Neuronal stem cell (in vitro differentiated cells): ENCODE measurements around the gene OSBPL3.
"Not testable (repeated sequence)": the region's sequence is repeated elsewhere in the genome, so short reads cannot be mapped to it uniquely, and the experiment has no call there.

Experiments used
- DNase-seq: peaks from one replicate; pipeline ENCODE4 v3.0.0-alpha.2; 2013; ENCODE audit warnings: low spot score
- H2AFZ ChIP-seq: one replicate; pipeline ENCODE4 v1.6.1; 2013; ENCODE audit warnings: mild to moderate bottlenecking, low read length, inconsistent platforms
- H2AK5ac ChIP-seq: 2 replicates; pipeline ENCODE4 v1.6.1; 2013; ENCODE audit warnings: low read depth, mild to moderate bottlenecking, inconsistent platforms, low read length, moderate library complexity, mixed read lengths
- H2BK120ac ChIP-seq: 2 replicates; pipeline ENCODE4 v1.6.1; 2013; ENCODE audit warnings: low read depth, mild to moderate bottlenecking, inconsistent platforms, low read length, moderate library complexity, mixed read lengths
- H2BK12ac ChIP-seq: one replicate; pipeline ENCODE4 v1.6.1; 2013; ENCODE audit warnings: low read length, inconsistent platforms
- H2BK15ac ChIP-seq: 2 replicates; pipeline ENCODE4 v1.6.1; 2013; ENCODE audit warnings: mild to moderate bottlenecking, low read length, inconsistent platforms, mixed read lengths
- H2BK5ac ChIP-seq: one replicate; pipeline ENCODE4 v1.6.1; 2013; ENCODE audit warnings: inconsistent platforms, mild to moderate bottlenecking, low read length, moderate library complexity
- H3K14ac ChIP-seq: one replicate; pipeline ENCODE4 v1.6.1; 2013; ENCODE audit warnings: low read length, inconsistent platforms
- H3K18ac ChIP-seq: 2 replicates; pipeline ENCODE4 v1.6.1; 2013; ENCODE audit warnings: low read length, inconsistent platforms
- H3K23ac ChIP-seq: 2 replicates; pipeline ENCODE4 v1.6.1; 2013; ENCODE audit warnings: low read depth, mild to moderate bottlenecking, mixed read lengths, low read length, inconsistent platforms; ENCODE audit not compliant: poor library complexity
- H3K27ac ChIP-seq: replicated peaks from 3 replicates; pipeline ENCODE4 v1.5.1; 2013; ENCODE audit warnings: low read length, inconsistent platforms
- H3K27me3 ChIP-seq, 3 experiments: 2 replicates each; pipeline ENCODE4 v1.6.1; 2013; ENCODE audit warnings: low read length in 3 of 3, mild to moderate bottlenecking in 2 of 3, inconsistent platforms in 1 of 3, low read depth in 1 of 3, mixed read lengths in 1 of 3, moderate library complexity in 1 of 3; ENCODE audit not compliant: control insufficient read depth in 3 of 3, insufficient read depth in 3 of 3
- H3K36me3 ChIP-seq, 2 donors: replicated peaks in 1 of 2; 2 replicates each; pipeline ENCODE4 v1.6.1; 2013; ENCODE audit warnings: low read length in 2 of 2; ENCODE audit not compliant: control insufficient read depth in 2 of 2, insufficient read depth in 2 of 2
- H3K4ac ChIP-seq: 2 replicates; pipeline ENCODE4 v1.6.1; 2013; ENCODE audit warnings: inconsistent platforms, mild to moderate bottlenecking, low read length, moderate library complexity
- H3K4me1 ChIP-seq, 2 donors: 1 replicate in 1 of 2; 2 replicates in 1 of 2; pipeline ENCODE4 v1.6.1; 2013; ENCODE audit warnings: low read length in 2 of 2, low read depth in 1 of 2; ENCODE audit not compliant: control insufficient read depth in 2 of 2, insufficient read depth in 1 of 2
- H3K4me2 ChIP-seq: one replicate; pipeline ENCODE4 v1.6.1; 2013; ENCODE audit warnings: mild to moderate bottlenecking, low read length, inconsistent platforms; ENCODE audit not compliant: insufficient read depth, poor library complexity, severe bottlenecking
- H3K4me3 ChIP-seq, 2 donors: 2 replicates each; pipeline ENCODE4 v1.5.1; 2013; ENCODE audit warnings: low read length in 2 of 2, mild to moderate bottlenecking in 2 of 2, inconsistent platforms in 1 of 2, moderate library complexity in 1 of 2
- H3K79me1 ChIP-seq: one replicate; pipeline ENCODE4 v1.6.1; 2013; ENCODE audit warnings: low read depth, mild to moderate bottlenecking, inconsistent platforms, low read length, moderate library complexity
- H3K9ac ChIP-seq: one replicate; pipeline ENCODE4 v1.6.1; 2013; ENCODE audit warnings: mild to moderate bottlenecking, low read depth, low read length, inconsistent platforms; ENCODE audit not compliant: poor library complexity
- H3K9me3 ChIP-seq, 2 donors: replicated peaks in 1 of 2; 2 replicates each; pipeline versions ENCODE3 to v1.6.1; 2013; ENCODE audit warnings: low read length in 2 of 2, mild to moderate bottlenecking in 2 of 2, inconsistent platforms in 1 of 2, low read depth in 1 of 2, mixed read lengths in 1 of 2, moderate library complexity in 1 of 2; ENCODE audit not compliant: control insufficient read depth in 2 of 2, insufficient read depth in 1 of 2
- H4K8ac ChIP-seq: one replicate; pipeline ENCODE4 v1.6.1; 2013; ENCODE audit warnings: low read depth, mild to moderate bottlenecking, inconsistent platforms, low read length, moderate library complexity
- H4K91ac ChIP-seq: one replicate; pipeline ENCODE4 v1.6.1; 2013; ENCODE audit warnings: low read length, low read depth, mild to moderate bottlenecking, inconsistent platforms; ENCODE audit not compliant: poor library complexity
- WGBS, 2 donors: extraction: QIAGEN DNeasy Blood & Tissue Kit; methylation state at CpG; one replicate each; pipeline ENCODE4 v1.1.7; 2013; ENCODE audit warnings: missing lambda C conversion rate in 2 of 2, mixed read lengths in 1 of 2; ENCODE audit not compliant: insufficient read length in 2 of 2, insufficient replicate concordance in 1 of 2; ENCODE audit errors: extremely low coverage in 2 of 2; 5-methylcytosine and 5-hydroxymethylcytosine counted together

The OSBPL3 gene

GRCh38 chr7:24903992-24904391 lies 76.0 kb downstream of the OSBPL3 start:
- not testable (repeated sequence) for H3K4ac ChIP-seq, DNase-seq, H3K27ac ChIP-seq, H3K9me3 ChIP-seq, H3K36me3 ChIP-seq, H3K4me1 ChIP-seq, H2BK12ac ChIP-seq, H4K8ac ChIP-seq, H3K79me1 ChIP-seq, H2BK15ac ChIP-seq, H2AK5ac ChIP-seq, H3K14ac ChIP-seq, H3K18ac ChIP-seq, H2BK5ac ChIP-seq, H2BK120ac ChIP-seq, H3K23ac ChIP-seq, H3K27me3 ChIP-seq, H4K91ac ChIP-seq, H2AFZ ChIP-seq, H3K4me2 ChIP-seq, H3K4me3 ChIP-seq, H3K9ac ChIP-seq
- no CpG with 5 or more reads among the region's 4 CpGs for WGBS, 2 donors

GRCh38 chr7:24903559-24903958 lies 76.4 kb downstream of the OSBPL3 start:
- no peak for DNase-seq
- Histone ChIP-seq H2AK5ac (no peak overlapping the region), H3K4me2 (no peak overlapping the region), H3K79me1 (no peaks in the 10 kb centered on the region), H3K14ac (no peak overlapping the region), H3K4ac (no peak overlapping the region), H3K4me3 (no peak overlapping the region), H2BK5ac (no peak overlapping the region), H2BK15ac (no peak overlapping the region), H3K9ac (no peak overlapping the region), H2BK12ac (no peak overlapping the region), H3K27ac (no peak overlapping the region), H3K18ac (no peak overlapping the region), H2AFZ (no peak overlapping the region), H3K36me3 (peaks cover 0 to 8% of the 10 kb centered on the region in 2 donors), H3K23ac (no peak overlapping the region), H2BK120ac (no peak overlapping the region), H4K8ac (no peak overlapping the region), H4K91ac (no peak overlapping the region), H3K27me3 (no peaks in the 10 kb centered on the region), H3K9me3 (peaks cover 2 to 6% of the 10 kb centered on the region in 2 donors), H3K4me1 (no peaks in the 10 kb centered on the region)
- no CpG with 5 or more reads among the region's 3 CpGs for WGBS, 2 donors

GRCh38 chr7:24902931-24903330 lies 77.0 kb downstream of the OSBPL3 start:
- H3K23ac ChIP-seq: no peak overlapping the region
- no peak for DNase-seq
- H2AFZ ChIP-seq: no peak overlapping the region
- no CpG with 5 or more reads among the region's 2 CpGs for WGBS, 2 donors
- H3K36me3 ChIP-seq: peaks cover 0 to 8% of the 10 kb centered on the region in 2 donors
- no peak overlapping the region for H3K18ac ChIP-seq
- no peak overlapping the region for H4K8ac ChIP-seq
- no peaks in the 10 kb centered on the region for H3K79me1 ChIP-seq
- H3K4ac ChIP-seq: no peak overlapping the region
- no peak overlapping the region for H3K4me3 ChIP-seq
- H4K91ac ChIP-seq: no peak overlapping the region
- H2BK5ac ChIP-seq: no peak overlapping the region
- H2BK120ac ChIP-seq: no peak overlapping the region
- no peak overlapping the region for H2BK15ac ChIP-seq
- no peak overlapping the region for H3K27ac ChIP-seq
- no peak overlapping the region for H2BK12ac ChIP-seq
- H3K9me3 ChIP-seq: peaks cover 2 to 6% of the 10 kb centered on the region in 2 donors
- H3K4me2 ChIP-seq: no peak overlapping the region
- no peak overlapping the region for H2AK5ac ChIP-seq
- no peaks in the 10 kb centered on the region for H3K27me3 ChIP-seq
- H3K4me1 ChIP-seq: no peaks in the 10 kb centered on the region
- H3K9ac ChIP-seq: no peak overlapping the region
- no peak overlapping the region for H3K14ac ChIP-seq

GRCh38 chr7:24902276-24902675 lies 77.7 kb downstream of the OSBPL3 start:
- no peak overlapping the region for H3K9ac ChIP-seq
- no peaks in the 10 kb centered on the region for H3K79me1 ChIP-seq
- no peak overlapping the region for H2BK12ac ChIP-seq
- no CpG with 5 or more reads among the region's 2 CpGs for WGBS, 2 donors
- no peak overlapping the region for H4K8ac ChIP-seq
- H3K4ac ChIP-seq: no peak overlapping the region
- H3K18ac ChIP-seq: no peak overlapping the region
- H2BK5ac ChIP-seq: no peak overlapping the region
- no peak overlapping the region for H4K91ac ChIP-seq
- peaks cover 2 to 6% of the 10 kb centered on the region in 2 donors for H3K9me3 ChIP-seq
- no peak for DNase-seq
- H2BK15ac ChIP-seq: no peak overlapping the region
- no peak overlapping the region for H3K14ac ChIP-seq
- no peak overlapping the region for H3K4me3 ChIP-seq
- H3K27ac ChIP-seq: no peak overlapping the region
- no peak overlapping the region for H3K4me2 ChIP-seq
- no peak overlapping the region for H2AK5ac ChIP-seq
- H3K4me1 ChIP-seq: no peaks in the 10 kb centered on the region
- H3K23ac ChIP-seq: no peak overlapping the region
- H2AFZ ChIP-seq: no peak overlapping the region
- H3K27me3 ChIP-seq: no peaks in the 10 kb centered on the region
- H2BK120ac ChIP-seq: no peak overlapping the region
- peaks cover 0 to 8% of the 10 kb centered on the region in 2 donors for H3K36me3 ChIP-seq
